IPS-20b (cell line): ENCODE data around the gene TNIK.
A peak's percentile ranks its signal among the peaks of the same experiment; 100 is the strongest.

Source experiments
- H3K27ac ChIP-seq: one replicate; pipeline ENCODE4 v1.5.1; 2013; ENCODE audit warnings: low read length
- H3K27me3 ChIP-seq: 2 replicates; pipeline ENCODE4 v1.6.1; 2013; ENCODE audit warnings: mild to moderate bottlenecking, low read length, inconsistent platforms; ENCODE audit not compliant: insufficient read depth
- H3K36me3 ChIP-seq: 2 replicates; pipeline ENCODE4 v1.6.1; 2013; ENCODE audit warnings: low read depth, mild to moderate bottlenecking, inconsistent platforms, low read length, moderate library complexity; ENCODE audit not compliant: insufficient read depth
- H3K4me1 ChIP-seq: 2 replicates; pipeline ENCODE4 v1.6.1; 2013; ENCODE audit warnings: mild to moderate bottlenecking, control low read depth, inconsistent platforms, low read length, moderate library complexity; ENCODE audit not compliant: insufficient read depth
- H3K4me3 ChIP-seq: 2 replicates; pipeline ENCODE4 v1.5.1; 2013; ENCODE audit warnings: mild to moderate bottlenecking, low read length, inconsistent platforms
- H3K9ac ChIP-seq: 2 replicates; pipeline ENCODE4 v1.6.1; 2013; ENCODE audit warnings: low read depth, mild to moderate bottlenecking, inconsistent platforms, low read length, moderate library complexity
- H3K9me3 ChIP-seq: 2 replicates; pipeline ENCODE4 v1.6.1; 2013; ENCODE audit warnings: mild to moderate bottlenecking, low read depth, low read length, inconsistent platforms; ENCODE audit not compliant: insufficient read depth

TNIK gene

GRCh38 chr3:171192176-171192854, 267.9 kb downstream of the TNIK start:
- Histone ChIP-seq H3K27ac (no peak overlapping the region), H3K4me3 (no peak overlapping the region), H3K9me3 (no peaks in the 10 kb centered on the region), H3K4me1 (peaks cover 4% of the 10 kb centered on the region; the same call in 1 of the 2 replicates), H3K27me3 (no peaks in the 10 kb centered on the region), H3K9ac (no peak overlapping the region), H3K36me3 (no peaks in the 10 kb centered on the region; the same call in 1 of the 2 replicates)

GRCh38 chr3:171190668-171191067, 269.5 kb downstream of the TNIK start:
- Histone ChIP-seq H3K4me1 (peaks cover 14% of the 10 kb centered on the region; the same call in 1 of the 2 replicates), H3K36me3 (no peaks in the 10 kb centered on the region; the same call in 1 of the 2 replicates), H3K9ac (no peak overlapping the region), H3K27me3 (no peaks in the 10 kb centered on the region), H3K4me3 (no peak overlapping the region), H3K27ac (no peak overlapping the region), H3K9me3 (no peaks in the 10 kb centered on the region)

- H3K27ac ChIP-seq: no peak overlapping the region
Observed at GRCh38 chr3:171189394-171190080, 270.7 kb downstream of the TNIK start.

GRCh38 chr3:171187706-171188290, 272.4 kb downstream of the TNIK start:
- Histone ChIP-seq H3K27me3 (no peaks in the 10 kb centered on the region), H3K4me1 (peaks cover 14% of the 10 kb centered on the region; the same call in 1 of the 2 replicates), H3K9ac (no peak overlapping the region), H3K4me3 (no peak overlapping the region), H3K27ac (no peak overlapping the region), H3K9me3 (no peaks in the 10 kb centered on the region), H3K36me3 (peaks cover 4% of the 10 kb centered on the region; the same call in 1 of the 2 replicates)

More at GRCh38 chr3:171189394-171190080, 270.7 kb downstream of the TNIK start:
- Histone ChIP-seq H3K36me3 (no peaks in the 10 kb centered on the region; the same call in 1 of the 2 replicates), H3K9me3 (no peaks in the 10 kb centered on the region), H3K9ac (no peak overlapping the region), H3K4me1 (peaks cover 14% of the 10 kb centered on the region; the same call in 1 of the 2 replicates), H3K27me3 (no peaks in the 10 kb centered on the region), H3K4me3 (no peak overlapping the region)

- H3K9me3 ChIP-seq: no peaks in the 10 kb centered on the region
- peaks cover 4% of the 10 kb centered on the region; the same call in 1 of the 2 replicates for H3K36me3 ChIP-seq
- H3K9ac ChIP-seq: no peak overlapping the region
- H3K27me3 ChIP-seq: no peaks in the 10 kb centered on the region
- peaks cover 14% of the 10 kb centered on the region; the same call in 1 of the 2 replicates for H3K4me1 ChIP-seq
- H3K27ac ChIP-seq: no peak overlapping the region
- H3K4me3 ChIP-seq: peak overlapping the region; percentile 3; the same call in 1 of the 2 replicates
Observed at GRCh38 chr3:171186817-171187500, 273.2 kb downstream of the TNIK start.

GRCh38 chr3:171186383-171186782, 273.8 kb downstream of the TNIK start:
- peaks cover 14% of the 10 kb centered on the region; the same call in 1 of the 2 replicates for H3K4me1 ChIP-seq
- H3K4me3 ChIP-seq: peak overlapping the region; percentile 3; the same call in 1 of the 2 replicates
- H3K9ac ChIP-seq: no peak overlapping the region
- no peaks in the 10 kb centered on the region for H3K9me3 ChIP-seq
- H3K27ac ChIP-seq: no peak overlapping the region
- H3K36me3 ChIP-seq: peaks cover 4% of the 10 kb centered on the region; the same call in 1 of the 2 replicates
- no peaks in the 10 kb centered on the region for H3K27me3 ChIP-seq

- H3K4me3 ChIP-seq: no peak overlapping the region
- peaks cover 14% of the 10 kb centered on the region; the same call in 1 of the 2 replicates for H3K4me1 ChIP-seq
- H3K9me3 ChIP-seq: no peaks in the 10 kb centered on the region
- no peaks in the 10 kb centered on the region for H3K27me3 ChIP-seq
- H3K27ac ChIP-seq: no peak overlapping the region
- H3K36me3 ChIP-seq: peaks cover 4% of the 10 kb centered on the region; the same call in 1 of the 2 replicates
- no peak overlapping the region for H3K9ac ChIP-seq
Observed at GRCh38 chr3:171185959-171186358, 274.2 kb downstream of the TNIK start.

GRCh38 chr3:171184372-171184771, 275.8 kb downstream of the TNIK start:
- peaks cover 14% of the 10 kb centered on the region; the same call in 1 of the 2 replicates for H3K4me1 ChIP-seq
- H3K27ac ChIP-seq: no peak overlapping the region
- H3K27me3 ChIP-seq: no peaks in the 10 kb centered on the region
- peaks cover 4% of the 10 kb centered on the region; the same call in 1 of the 2 replicates for H3K36me3 ChIP-seq
- no peak overlapping the region for H3K4me3 ChIP-seq
- H3K9me3 ChIP-seq: no peaks in the 10 kb centered on the region
- no peak overlapping the region for H3K9ac ChIP-seq

- Histone ChIP-seq H3K4me3 (no peak overlapping the region), H3K9me3 (no peaks in the 10 kb centered on the region), H3K4me1 (peaks cover 14% of the 10 kb centered on the region; the same call in 1 of the 2 replicates), H3K9ac (no peak overlapping the region), H3K36me3 (peaks cover 4% of the 10 kb centered on the region; the same call in 1 of the 2 replicates), H3K27ac (no peak overlapping the region), H3K27me3 (no peaks in the 10 kb centered on the region)
Observed at GRCh38 chr3:171183042-171183441, 277.2 kb downstream of the TNIK start.

- Histone ChIP-seq H3K27ac (no peak overlapping the region), H3K36me3 (peaks cover 4% of the 10 kb centered on the region; the same call in 1 of the 2 replicates), H3K4me3 (no peak overlapping the region), H3K27me3 (no peaks in the 10 kb centered on the region), H3K9me3 (no peaks in the 10 kb centered on the region), H3K9ac (no peak overlapping the region), H3K4me1 (peaks cover 7% of the 10 kb centered on the region; the same call in 1 of the 2 replicates)
Observed at GRCh38 chr3:171181907-171182690, 278.1 kb downstream of the TNIK start.
